D721Med (cell line): ENCODE data around the gene COL15A1.

Source experiments
- DNase-seq: peaks from one replicate; pipeline ENCODE4 v3.0.0; 2011; ENCODE audit warnings: low spot score; ENCODE audit not compliant: insufficient read length
- FAIRE-seq: peaks from 2 replicates; lab custom pipeline; 2011; peaks lifted over from hg19 to GRCh38; lab: Jason Lieb, UNC
- TF ChIP-seq, protein P1 (sequence below): IDR thresholded peaks from 2 replicates; pipeline ENCODE4 v1.5.1; 2012; ENCODE audit warnings: mild to moderate bottlenecking, control low read depth; ENCODE audit not compliant: insufficient read depth; ENCODE audit errors: missing control alignments

COL15A1 gene

GRCh38 chr9:98916660-98917059 lies 27.0 kb upstream of the COL15A1 start:
- DNase-seq (no peak), FAIRE-seq (no peak)
- TF ChIP-seq, protein P1, sequence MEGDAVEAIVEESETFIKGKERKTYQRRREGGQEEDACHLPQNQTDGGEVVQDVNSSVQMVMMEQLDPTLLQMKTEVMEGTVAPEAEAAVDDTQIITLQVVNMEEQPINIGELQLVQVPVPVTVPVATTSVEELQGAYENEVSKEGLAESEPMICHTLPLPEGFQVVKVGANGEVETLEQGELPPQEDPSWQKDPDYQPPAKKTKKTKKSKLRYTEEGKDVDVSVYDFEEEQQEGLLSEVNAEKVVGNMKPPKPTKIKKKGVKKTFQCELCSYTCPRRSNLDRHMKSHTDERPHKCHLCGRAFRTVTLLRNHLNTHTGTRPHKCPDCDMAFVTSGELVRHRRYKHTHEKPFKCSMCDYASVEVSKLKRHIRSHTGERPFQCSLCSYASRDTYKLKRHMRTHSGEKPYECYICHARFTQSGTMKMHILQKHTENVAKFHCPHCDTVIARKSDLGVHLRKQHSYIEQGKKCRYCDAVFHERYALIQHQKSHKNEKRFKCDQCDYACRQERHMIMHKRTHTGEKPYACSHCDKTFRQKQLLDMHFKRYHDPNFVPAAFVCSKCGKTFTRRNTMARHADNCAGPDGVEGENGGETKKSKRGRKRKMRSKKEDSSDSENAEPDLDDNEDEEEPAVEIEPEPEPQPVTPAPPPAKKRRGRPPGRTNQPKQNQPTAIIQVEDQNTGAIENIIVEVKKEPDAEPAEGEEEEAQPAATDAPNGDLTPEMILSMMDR = no peak

DNA sequence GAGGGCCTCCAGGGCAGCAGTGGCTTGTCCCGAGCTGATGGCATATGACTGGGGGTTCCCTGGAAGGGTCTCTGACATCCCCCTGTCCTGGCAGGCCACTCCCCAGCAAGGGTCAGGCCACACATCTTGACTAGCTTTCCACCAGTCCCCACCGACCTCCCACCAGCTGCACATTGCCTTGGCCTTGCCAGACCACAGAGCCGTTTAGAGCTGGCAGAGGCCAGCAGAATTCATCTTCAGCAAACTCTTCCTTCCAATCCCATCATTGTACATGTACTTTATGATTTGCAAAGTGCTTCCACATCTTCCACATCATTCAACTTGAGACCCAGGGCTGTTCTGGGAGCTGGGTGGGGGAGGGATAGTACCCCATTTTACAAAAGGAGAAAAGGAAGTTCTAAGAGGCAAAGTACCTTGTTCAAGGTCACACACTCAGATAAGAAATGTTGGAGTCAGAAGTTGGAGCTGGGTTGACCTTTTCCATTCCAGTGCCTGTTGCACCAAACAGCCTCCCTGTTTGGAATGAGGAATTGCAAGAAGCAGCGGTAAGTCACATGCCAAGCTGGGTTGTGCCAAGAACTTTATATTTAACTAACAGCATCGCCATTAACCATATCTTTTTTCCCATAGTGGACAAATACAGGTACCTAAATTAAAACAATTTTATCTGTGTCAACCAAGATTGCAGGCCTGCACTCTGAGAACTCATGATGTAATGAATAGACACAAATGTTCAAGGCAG lies 25.8 kb upstream of the COL15A1 start:
- DNase-seq (no peak), FAIRE-seq (no peak)
- TF ChIP-seq, protein P1 = no peak

- FAIRE-seq = no peak
- TF ChIP-seq, protein P1 = no peak
- DNase-seq = no peak
Measured at GRCh38 chr9:98921732-98922131, 22.0 kb upstream of the COL15A1 start.

DNA sequence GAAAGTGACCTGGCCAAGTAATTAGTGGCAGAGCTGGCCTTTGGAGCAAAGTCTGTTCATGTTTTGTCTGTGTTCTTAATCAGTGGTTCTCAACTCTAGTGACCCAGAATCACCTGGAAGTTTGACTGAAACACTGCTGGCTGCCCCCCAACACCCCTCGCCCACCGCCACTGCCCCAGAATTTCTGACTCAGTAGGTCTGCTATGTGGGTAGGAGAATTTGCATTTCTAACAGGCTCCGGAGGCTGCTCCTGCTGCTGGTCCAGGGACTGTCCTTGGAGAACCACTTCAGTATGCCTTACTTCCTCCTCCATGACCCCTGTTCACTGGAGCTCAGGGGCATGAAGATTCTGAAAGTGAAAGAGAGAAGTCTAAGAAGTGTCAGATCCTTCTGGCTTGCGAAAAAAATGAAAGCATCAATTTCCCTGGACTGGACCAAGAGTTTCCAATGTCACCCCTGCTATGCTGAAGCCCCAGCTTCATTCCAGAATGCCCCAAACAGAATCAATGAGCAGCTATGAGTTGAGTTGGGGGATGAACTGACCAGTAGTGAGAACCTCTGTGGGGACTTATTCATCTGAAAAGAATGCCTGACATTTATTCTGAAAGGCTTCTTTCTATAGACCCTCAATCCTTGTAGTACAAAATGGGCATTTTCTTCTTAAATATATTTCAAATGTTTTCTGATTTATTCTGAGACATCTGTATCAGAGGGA lies 20.8 kb upstream of the COL15A1 start:
- no peak for DNase-seq
- FAIRE-seq = no peak
- TF ChIP-seq, protein P1 = no peak

DNA sequence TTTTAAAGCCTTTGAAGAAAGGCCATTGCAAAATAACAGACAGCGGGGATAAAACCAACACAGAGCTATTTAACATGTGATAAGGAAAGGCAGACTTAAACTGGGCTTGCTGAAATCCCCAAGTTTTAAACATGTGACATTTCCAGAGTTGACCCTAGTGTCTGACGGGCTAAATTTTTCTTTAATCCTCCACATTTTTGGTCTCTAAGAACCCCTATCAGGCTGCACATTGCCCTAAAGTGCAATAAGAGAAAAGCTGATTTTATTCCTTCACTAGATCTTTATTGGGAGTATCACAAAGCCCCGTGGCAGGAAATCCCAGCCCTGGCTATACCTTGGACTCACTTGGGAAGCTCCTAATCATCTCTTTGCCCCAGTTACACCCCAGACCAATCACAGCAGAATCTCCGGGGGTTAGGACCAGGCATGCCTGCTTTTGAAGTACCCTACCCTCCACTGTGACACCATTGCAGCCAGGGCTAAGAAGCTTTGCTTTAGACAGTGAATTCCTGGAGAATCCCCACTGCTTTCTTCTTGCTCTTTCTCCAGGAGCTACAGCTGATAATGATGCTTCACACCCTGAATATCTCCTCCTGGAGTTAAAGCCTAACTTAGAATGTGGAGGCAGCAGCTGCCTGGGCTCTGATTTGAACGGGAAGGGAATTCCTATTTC lies 20.1 kb upstream of the COL15A1 start:
- no peak for DNase-seq
- TF ChIP-seq, protein P1 = no peak
- no peak for FAIRE-seq

GRCh38 chr9:98924946-98925820 lies 18.5 kb upstream of the COL15A1 start:
- TF ChIP-seq, protein P1 = no peak
- no peak for FAIRE-seq
- no peak for DNase-seq
